ENCODE results near the gene HES1. TPM values are rescaled to one million over a fixed set of nuclear protein-coding genes. Genes with fewer than 3 reads are reported as not detected.
"Not testable (repeated sequence)": the region's sequence is repeated elsewhere in the genome, so short reads cannot be mapped to it uniquely, and the experiment has no call there.

The HES1 gene
- total and polyA plus RNA-seq, 4 donors = 5.3 to 12.5 (median 9.0) TPM

DNA sequence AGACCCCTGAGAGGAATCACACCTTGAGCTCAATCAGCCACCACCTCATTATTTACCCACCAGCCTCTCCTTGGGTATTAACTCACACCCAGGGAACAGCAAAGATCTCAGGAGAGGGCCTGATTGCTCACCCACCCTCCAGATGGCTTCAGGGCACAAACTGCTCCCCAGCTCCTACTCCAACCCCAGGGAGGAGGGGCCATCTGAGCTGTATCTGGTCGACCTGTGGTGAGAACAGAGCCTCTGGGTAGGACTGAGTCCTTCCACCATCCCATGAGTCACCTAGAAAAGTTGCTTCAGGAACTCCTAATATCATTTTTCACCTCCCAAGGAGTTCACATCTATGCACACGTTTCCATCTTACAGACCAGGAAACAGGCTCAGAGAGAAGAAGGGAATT is 44.8 kb upstream of the HES1 start:
- WGBS = 73% methylated on average over 2 of the region's 2 CpGs
- H3K4me3 ChIP-seq (ENCODE audit: low read depth in 1 of 3, low read length in 3 of 3) = no peak overlapping the region
- no peak overlapping the region for H3K27ac ChIP-seq (ENCODE audit: low read depth in 1 of 2, low read length in 2 of 2)

GRCh38 chr3:194091897-194092296 is 44.1 kb upstream of the HES1 start:
- WGBS = 97% methylated on average over 6 of the region's 6 CpGs
- not testable (repeated sequence) for H3K9ac ChIP-seq (ENCODE audit: low read depth in 1 of 2, low read length in 2 of 2); H3K27ac ChIP-seq (ENCODE audit: low read depth in 1 of 2, low read length in 2 of 2); H3K36me3 ChIP-seq (ENCODE audit: control insufficient read depth in 4 of 4, insufficient read depth in 3 of 4, low read depth in 1 of 4, low read length in 3 of 4); H3K27me3 ChIP-seq (ENCODE audit: control insufficient read depth in 4 of 4, insufficient read depth in 4 of 4, low read length in 3 of 4); DNase-seq (ENCODE audit: low spot score); H3K9me3 ChIP-seq (ENCODE audit: control insufficient read depth in 4 of 4, low read length in 3 of 4); H3K4me3 ChIP-seq (ENCODE audit: low read depth in 1 of 3, low read length in 3 of 3)
- peaks cover 0 to 11% (median 3%) of the 10 kb centered on the region in 4 donors for H3K4me1 ChIP-seq (ENCODE audit: control insufficient read depth in 4 of 4, insufficient read depth in 4 of 4, low read length in 3 of 4)

More for the DNA sequence above, 44.8 kb upstream of the HES1 start:
- no peaks in the 10 kb centered on the region for H3K36me3 ChIP-seq (ENCODE audit: control insufficient read depth in 4 of 4, insufficient read depth in 3 of 4, low read depth in 1 of 4, low read length in 3 of 4)
- no peaks in the 10 kb centered on the region for H3K9me3 ChIP-seq (ENCODE audit: control insufficient read depth in 4 of 4, low read length in 3 of 4)
- no peak overlapping the region for H3K9ac ChIP-seq (ENCODE audit: low read depth in 1 of 2, low read length in 2 of 2)
- peaks cover 0 to 7% (median 0%) of the 10 kb centered on the region in 4 donors for H3K4me1 ChIP-seq (ENCODE audit: control insufficient read depth in 4 of 4, insufficient read depth in 4 of 4, low read length in 3 of 4)
- no peak for DNase-seq (ENCODE audit: low spot score)
- H3K27me3 ChIP-seq (ENCODE audit: control insufficient read depth in 4 of 4, insufficient read depth in 4 of 4, low read length in 3 of 4) = no peaks in the 10 kb centered on the region
- TF ChIP-seq JUND (IDR thresholded peaks at IDR 0.05) (no peak), HNF4A (conservative IDR thresholded peaks at IDR 0.05) (no peak), HNF4G (IDR thresholded peaks at IDR 0.05) (no peak), ATF3 (IDR thresholded peaks at IDR 0.05) (no peak), NR2F2 (IDR thresholded peaks at IDR 0.05) (no peak), MAX (IDR thresholded peaks at IDR 0.05) (no peak), RXRA (IDR thresholded peaks at IDR 0.05) (no peak), CTCF (IDR thresholded peaks at IDR 0.05; ENCODE audit: low read depth, low read length, missing input control) (no peak), RAD21 (IDR thresholded peaks at IDR 0.05) (no peak), EGR1 (IDR thresholded peaks at IDR 0.05; ENCODE audit: low read depth in 2 of 2) (no peak), SP1 (IDR thresholded peaks at IDR 0.05) (no peak), FOXA1 (IDR thresholded peaks at IDR 0.05) (no peak), GABPA (IDR thresholded peaks at IDR 0.05 in 1 of 2, conservative IDR thresholded peaks at IDR 0.05 in 1 of 2) (no peak), TAF1 (conservative IDR thresholded peaks at IDR 0.05) (no peak)
- TF ChIP-seq, protein P1, sequence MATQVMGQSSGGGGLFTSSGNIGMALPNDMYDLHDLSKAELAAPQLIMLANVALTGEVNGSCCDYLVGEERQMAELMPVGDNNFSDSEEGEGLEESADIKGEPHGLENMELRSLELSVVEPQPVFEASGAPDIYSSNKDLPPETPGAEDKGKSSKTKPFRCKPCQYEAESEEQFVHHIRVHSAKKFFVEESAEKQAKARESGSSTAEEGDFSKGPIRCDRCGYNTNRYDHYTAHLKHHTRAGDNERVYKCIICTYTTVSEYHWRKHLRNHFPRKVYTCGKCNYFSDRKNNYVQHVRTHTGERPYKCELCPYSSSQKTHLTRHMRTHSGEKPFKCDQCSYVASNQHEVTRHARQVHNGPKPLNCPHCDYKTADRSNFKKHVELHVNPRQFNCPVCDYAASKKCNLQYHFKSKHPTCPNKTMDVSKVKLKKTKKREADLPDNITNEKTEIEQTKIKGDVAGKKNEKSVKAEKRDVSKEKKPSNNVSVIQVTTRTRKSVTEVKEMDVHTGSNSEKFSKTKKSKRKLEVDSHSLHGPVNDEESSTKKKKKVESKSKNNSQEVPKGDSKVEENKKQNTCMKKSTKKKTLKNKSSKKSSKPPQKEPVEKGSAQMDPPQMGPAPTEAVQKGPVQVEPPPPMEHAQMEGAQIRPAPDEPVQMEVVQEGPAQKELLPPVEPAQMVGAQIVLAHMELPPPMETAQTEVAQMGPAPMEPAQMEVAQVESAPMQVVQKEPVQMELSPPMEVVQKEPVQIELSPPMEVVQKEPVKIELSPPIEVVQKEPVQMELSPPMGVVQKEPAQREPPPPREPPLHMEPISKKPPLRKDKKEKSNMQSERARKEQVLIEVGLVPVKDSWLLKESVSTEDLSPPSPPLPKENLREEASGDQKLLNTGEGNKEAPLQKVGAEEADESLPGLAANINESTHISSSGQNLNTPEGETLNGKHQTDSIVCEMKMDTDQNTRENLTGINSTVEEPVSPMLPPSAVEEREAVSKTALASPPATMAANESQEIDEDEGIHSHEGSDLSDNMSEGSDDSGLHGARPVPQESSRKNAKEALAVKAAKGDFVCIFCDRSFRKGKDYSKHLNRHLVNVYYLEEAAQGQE (IDR thresholded peaks at IDR 0.05) = no peak
